HepG2 (cell line): Measurements from ENCODE around the gene AJUBA. TPM values are rescaled to one million over a fixed set of nuclear protein-coding genes. Genes with fewer than 3 reads are reported as not detected.
A peak's percentile ranks its signal among the peaks of the same experiment; 100 is the strongest.

Experiments used
- CENPX ChIP-seq: sonication (generic); formaldehyde crosslinking; IDR thresholded peaks from 2 replicates; pipeline ENCODE4 v1.9.0; 2021; ENCODE audit warnings: mild to moderate bottlenecking, missing genetic modification reagents, moderate library complexity
- HMG20B ChIP-seq: conservative IDR thresholded peaks from 2 replicates; pipeline ENCODE4 v1.6.1; 2016; ENCODE audit warnings: missing genetic modification reagents, missing compliant biosample characterization
- HOXA3 ChIP-seq: sonication (generic); formaldehyde crosslinking; IDR thresholded peaks from 2 replicates; pipeline ENCODE4 v1.5.0; 2020; ENCODE audit warnings: missing genetic modification reagents
- KDM1A ChIP-seq: IDR thresholded peaks from 2 replicates; pipeline ENCODE4 v1.6.1; 2016; ENCODE audit warnings: missing compliant biosample characterization
- MED8 ChIP-seq: sonication (generic); formaldehyde crosslinking; IDR thresholded peaks from 2 replicates; pipeline ENCODE4 v1.8.1; 2023; ENCODE audit warnings: mild to moderate bottlenecking, missing genetic modification reagents; ENCODE audit not compliant: insufficient replicate concordance
- RBFOX2 ChIP-seq: fragments of 200-400 bp; formaldehyde crosslinking; IDR thresholded peaks from 2 replicates; pipeline ENCODE4 v1.6.1; 2017; ENCODE audit warnings: low read depth, mild to moderate bottlenecking, low read length
- RFX1 ChIP-seq: fragments of 450-650 bp; IDR thresholded peaks from 2 replicates; pipeline ENCODE4 v1.6.1; 2017
- SALL2 ChIP-seq: sonication (generic); formaldehyde crosslinking; IDR thresholded peaks from 2 replicates; pipeline ENCODE4 v1.8.1; 2023; ENCODE audit warnings: mild to moderate bottlenecking, missing genetic modification reagents, inconsistent platforms
- TAF1 ChIP-seq: sonication (generic); formaldehyde crosslinking; IDR thresholded peaks from 2 replicates; pipeline ENCODE4 v1.4.0; 2020; ENCODE audit warnings: missing genetic modification reagents
- ZNF431 ChIP-seq: sonication (generic); formaldehyde crosslinking; IDR thresholded peaks from 2 replicates; pipeline ENCODE4 v1.9.0; 2022; ENCODE audit warnings: missing genetic modification reagents, low read depth, mild to moderate bottlenecking, borderline replicate concordance
- ZNF530 ChIP-seq: sonication (generic); formaldehyde crosslinking; IDR thresholded peaks from 2 replicates; pipeline ENCODE4 v1.5.0; 2020; ENCODE audit warnings: low read depth, mild to moderate bottlenecking, missing genetic modification reagents
- ZNF572 ChIP-seq: sonication (generic); formaldehyde crosslinking; IDR thresholded peaks from 2 replicates; pipeline ENCODE4 v1.5.1; 2020; ENCODE audit warnings: mild to moderate bottlenecking, missing genetic modification reagents
- ZNF614 ChIP-seq: IDR thresholded peaks from 2 replicates; pipeline ENCODE4 v1.6.1; 2018; ENCODE audit warnings: missing biosample characterization, missing genetic modification reagents, inconsistent platforms, borderline replicate concordance
- ZNF616 ChIP-seq: sonication (generic); formaldehyde crosslinking; IDR thresholded peaks from 2 replicates; pipeline ENCODE4 v1.5.0; 2020; ENCODE audit warnings: low read depth, mild to moderate bottlenecking, missing genetic modification reagents
- ZNF841 ChIP-seq: sonication (generic); formaldehyde crosslinking; IDR thresholded peaks from 2 replicates; pipeline ENCODE4 v1.8.1; 2023; ENCODE audit warnings: missing genetic modification reagents, borderline replicate concordance
- ZSCAN20 ChIP-seq: sonication (generic); formaldehyde crosslinking; IDR thresholded peaks from 2 replicates; pipeline ENCODE4 v1.4.0; 2020; ENCODE audit warnings: missing genetic modification reagents, mild to moderate bottlenecking, borderline replicate concordance
- polyA plus RNA-seq, 8 experiments: library from polyadenylated mRNA; depleted of rRNA in 3 of 8; stranded (reverse) in 7 of 8; unstranded in 1 of 8; fragments of >200 nt; fragmentation: Illumina TruSeq in 4 of 8; extraction: Trizol in 4 of 8; gene quantifications; 2 replicates each; pipeline versions ENCODE4 v1.2.1 to v1.2.3, GENCODE V29; 2011 to 2016; ENCODE audit warnings: low read depth in 4 of 8, missing spikeins in 1 of 8, mixed read lengths in 1 of 8; ENCODE audit not compliant: insufficient read depth in 1 of 8
- total RNA-seq, 5 experiments: library from RNA; depleted of rRNA; stranded (reverse); fragments of >200 nt; fragmentation: Illumina TruSeq; extraction: Trizol; gene quantifications; 2 replicates each; pipeline ENCODE4 v1.2.3, GENCODE V29; 2016; ENCODE audit warnings: low read depth in 1 of 5
- TF ChIP-seq, protein P1 (sequence below): sonication (generic); formaldehyde crosslinking; IDR thresholded peaks from 2 replicates; pipeline ENCODE4 v1.8.1; 2023; ENCODE audit warnings: mild to moderate bottlenecking, moderate library complexity, missing genetic modification reagents
- TF ChIP-seq, protein P2 (sequence below): sonication (generic); formaldehyde crosslinking; conservative IDR thresholded peaks from 2 replicates; pipeline ENCODE4 v1.8.0; 2022; ENCODE audit warnings: mild to moderate bottlenecking, moderate library complexity, missing genetic modification reagents
- TF ChIP-seq, protein P3 (sequence below): sonication (generic); IDR thresholded peaks from 2 replicates; pipeline ENCODE4 v1.6.1; 2016; ENCODE audit warnings: low read depth, borderline replicate concordance
- TF ChIP-seq, protein P4 (sequence below): sonication (generic); formaldehyde crosslinking; IDR thresholded peaks from 2 replicates; pipeline ENCODE4 v1.5.0; 2020; ENCODE audit warnings: mild to moderate bottlenecking, missing genetic modification reagents, borderline replicate concordance
- TF ChIP-seq, protein P5 (sequence below): sonication (generic); formaldehyde crosslinking; IDR thresholded peaks from 2 replicates; pipeline ENCODE4 v1.5.1; 2020; ENCODE audit warnings: missing genetic modification reagents, mild to moderate bottlenecking, borderline replicate concordance

The AJUBA gene
- total and polyA plus RNA-seq, 2 of the 13 experiments (the other 11 are each of a cell fraction or from before 2014, with no cell fraction given): 157 to 241 TPM

DNA sequence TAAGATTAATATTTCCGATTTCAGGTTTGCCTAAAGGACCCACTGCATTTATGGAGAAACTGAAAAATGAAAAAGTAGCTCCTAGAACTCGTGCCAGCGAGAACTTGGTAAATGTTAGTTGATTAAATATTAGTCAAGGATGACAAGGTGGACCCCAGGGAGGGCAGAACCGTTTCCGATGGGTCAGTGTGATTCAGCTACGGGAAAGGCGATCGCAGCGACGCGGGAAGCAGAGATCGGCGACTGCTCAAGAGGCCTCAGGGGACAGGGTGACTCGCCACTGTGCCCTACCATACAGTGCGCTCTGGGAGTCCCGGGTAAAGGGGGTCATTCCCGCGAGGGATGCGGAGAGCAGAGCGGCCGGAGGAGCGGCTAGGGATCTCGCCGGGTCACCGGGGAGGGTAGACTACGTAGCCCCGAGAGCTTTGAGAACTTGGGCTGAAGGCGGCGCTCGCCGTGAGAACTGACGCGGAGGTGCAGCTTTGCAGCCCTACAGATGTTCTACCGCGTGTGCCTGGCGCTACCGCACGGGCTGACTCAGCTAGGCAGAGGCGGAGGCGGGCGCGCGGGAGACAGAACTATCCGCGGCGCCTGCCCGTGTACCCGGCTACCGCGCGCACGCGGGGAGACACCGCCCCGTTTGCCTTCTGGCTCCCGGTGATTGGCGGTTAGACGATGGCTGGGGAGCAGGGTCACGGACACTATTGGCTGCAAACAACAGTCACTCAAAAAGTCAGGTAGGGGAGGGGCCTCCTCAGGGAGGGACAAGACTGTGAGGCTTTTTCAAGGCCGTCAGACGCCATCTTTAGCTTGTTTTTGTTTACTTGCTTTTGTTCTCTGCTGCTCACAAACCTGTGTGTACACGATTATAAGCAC, 24.4 kb upstream of the AJUBA start (continued):
- TF ChIP-seq SALL2 (peak; percentile 98), HMG20B (CRISPR knock-in tag) (peak; percentile 96), HOXA3 (peak; percentile 99), ZNF841 (CRISPR knock-in tag) (peak; percentile 94), TAF1 (CRISPR knock-in tag) (peak; percentile 100), ZNF431 (CRISPR knock-in tag) (peak; percentile 97; the same call in 1 of the 2 replicates), ZNF614 (CRISPR knock-in tag) (peak; percentile 99), ZNF572 (CRISPR knock-in tag) (peak; percentile 99), RFX1 (no peak), ZNF616 (CRISPR knock-in tag) (peak; percentile 98; the same call in 1 of the 2 replicates), ZNF530 (peak; percentile 92; the same call in 1 of the 2 replicates), ZSCAN20 (CRISPR knock-in tag) (peak; percentile 95), MED8 (CRISPR knock-in tag) (peak; percentile 96), CENPX (no peak), KDM1A (peak; percentile 95), RBFOX2 (peak; percentile 100)
- TF ChIP-seq, protein P1, sequence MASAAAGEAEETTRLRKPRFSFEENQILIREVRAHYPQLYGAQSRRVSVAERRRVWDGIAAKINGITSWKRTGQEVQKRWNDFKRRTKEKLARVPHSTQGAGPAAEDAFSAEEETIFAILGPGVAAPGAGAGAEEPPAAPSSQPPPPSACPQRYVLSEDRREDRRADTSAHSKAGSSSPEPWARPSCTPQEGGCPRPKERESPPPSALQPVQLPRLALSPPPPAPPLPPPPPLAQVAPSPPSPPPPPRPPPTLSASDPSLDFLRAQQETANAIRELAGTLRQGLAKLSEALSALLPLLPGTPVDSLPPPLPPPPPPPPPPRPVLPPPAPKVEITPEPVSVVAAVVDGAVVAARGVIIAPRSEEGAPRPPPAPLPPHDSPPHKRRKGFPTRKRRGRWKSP (CRISPR knock-in tag): peak; percentile 99
- TF ChIP-seq, protein P2, sequence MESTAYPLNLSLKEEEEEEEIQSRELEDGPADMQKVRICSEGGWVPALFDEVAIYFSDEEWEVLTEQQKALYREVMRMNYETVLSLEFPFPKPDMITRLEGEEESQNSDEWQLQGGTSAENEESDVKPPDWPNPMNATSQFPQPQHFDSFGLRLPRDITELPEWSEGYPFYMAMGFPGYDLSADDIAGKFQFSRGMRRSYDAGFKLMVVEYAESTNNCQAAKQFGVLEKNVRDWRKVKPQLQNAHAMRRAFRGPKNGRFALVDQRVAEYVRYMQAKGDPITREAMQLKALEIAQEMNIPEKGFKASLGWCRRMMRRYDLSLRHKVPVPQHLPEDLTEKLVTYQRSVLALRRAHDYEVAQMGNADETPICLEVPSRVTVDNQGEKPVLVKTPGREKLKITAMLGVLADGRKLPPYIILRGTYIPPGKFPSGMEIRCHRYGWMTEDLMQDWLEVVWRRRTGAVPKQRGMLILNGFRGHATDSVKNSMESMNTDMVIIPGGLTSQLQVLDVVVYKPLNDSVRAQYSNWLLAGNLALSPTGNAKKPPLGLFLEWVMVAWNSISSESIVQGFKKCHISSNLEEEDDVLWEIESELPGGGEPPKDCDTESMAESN (CRISPR knock-in tag): peak; percentile 99
- TF ChIP-seq, protein P3, sequence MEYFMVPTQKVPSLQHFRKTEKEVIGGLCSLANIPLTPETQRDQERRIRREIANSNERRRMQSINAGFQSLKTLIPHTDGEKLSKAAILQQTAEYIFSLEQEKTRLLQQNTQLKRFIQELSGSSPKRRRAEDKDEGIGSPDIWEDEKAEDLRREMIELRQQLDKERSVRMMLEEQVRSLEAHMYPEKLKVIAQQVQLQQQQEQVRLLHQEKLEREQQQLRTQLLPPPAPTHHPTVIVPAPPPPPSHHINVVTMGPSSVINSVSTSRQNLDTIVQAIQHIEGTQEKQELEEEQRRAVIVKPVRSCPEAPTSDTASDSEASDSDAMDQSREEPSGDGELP: peak; percentile 87; the same call in 1 of the 2 replicates
- TF ChIP-seq, protein P4, sequence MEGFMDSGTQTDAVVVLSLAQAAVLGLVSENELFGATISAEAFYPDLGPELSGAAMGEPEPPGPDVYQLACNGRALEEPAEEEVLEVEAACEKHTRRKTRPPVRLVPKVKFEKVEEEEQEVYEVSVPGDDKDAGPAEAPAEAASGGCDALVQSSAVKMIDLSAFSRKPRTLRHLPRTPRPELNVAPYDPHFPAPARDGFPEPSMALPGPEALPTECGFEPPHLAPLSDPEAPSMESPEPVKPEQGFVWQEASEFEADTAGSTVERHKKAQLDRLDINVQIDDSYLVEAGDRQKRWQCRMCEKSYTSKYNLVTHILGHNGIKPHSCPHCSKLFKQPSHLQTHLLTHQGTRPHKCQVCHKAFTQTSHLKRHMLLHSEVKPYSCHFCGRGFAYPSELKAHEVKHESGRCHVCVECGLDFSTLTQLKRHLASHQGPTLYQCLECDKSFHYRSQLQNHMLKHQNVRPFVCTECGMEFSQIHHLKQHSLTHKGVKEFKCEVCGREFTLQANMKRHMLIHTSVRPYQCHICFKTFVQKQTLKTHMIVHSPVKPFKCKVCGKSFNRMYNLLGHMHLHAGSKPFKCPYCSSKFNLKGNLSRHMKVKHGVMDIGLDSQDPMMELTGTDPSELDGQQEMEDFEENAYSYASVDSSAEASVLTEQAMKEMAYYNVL (CRISPR knock-in tag): peak; percentile 94; the same call in 1 of the 2 replicates
- TF ChIP-seq, protein P5, sequence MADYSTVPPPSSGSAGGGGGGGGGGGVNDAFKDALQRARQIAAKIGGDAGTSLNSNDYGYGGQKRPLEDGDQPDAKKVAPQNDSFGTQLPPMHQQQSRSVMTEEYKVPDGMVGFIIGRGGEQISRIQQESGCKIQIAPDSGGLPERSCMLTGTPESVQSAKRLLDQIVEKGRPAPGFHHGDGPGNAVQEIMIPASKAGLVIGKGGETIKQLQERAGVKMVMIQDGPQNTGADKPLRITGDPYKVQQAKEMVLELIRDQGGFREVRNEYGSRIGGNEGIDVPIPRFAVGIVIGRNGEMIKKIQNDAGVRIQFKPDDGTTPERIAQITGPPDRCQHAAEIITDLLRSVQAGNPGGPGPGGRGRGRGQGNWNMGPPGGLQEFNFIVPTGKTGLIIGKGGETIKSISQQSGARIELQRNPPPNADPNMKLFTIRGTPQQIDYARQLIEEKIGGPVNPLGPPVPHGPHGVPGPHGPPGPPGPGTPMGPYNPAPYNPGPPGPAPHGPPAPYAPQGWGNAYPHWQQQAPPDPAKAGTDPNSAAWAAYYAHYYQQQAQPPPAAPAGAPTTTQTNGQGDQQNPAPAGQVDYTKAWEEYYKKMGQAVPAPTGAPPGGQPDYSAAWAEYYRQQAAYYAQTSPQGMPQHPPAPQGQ (CRISPR knock-in tag): peak; percentile 100
